Peyer's patch (tissue), 4 donors: Measurements from ENCODE around the gene SENP2.

Source experiments
- POLR2A ChIP-seq, 2 donors: fragments of 450-650 bp; IDR thresholded peaks; one replicate each; pipeline ENCODE4 v1.5.1; 2017; ENCODE audit warnings: antibody characterized with exemption in 2 of 2, mild to moderate bottlenecking in 2 of 2, moderate library complexity in 2 of 2
- TF ChIP-seq, protein P1 (sequence below), 6 experiments: fragments of 450-650 bp in 4 of 6; fragments of 200-600 bp in 2 of 6; sonication (generic) in 1 of 6; IDR thresholded peaks; one replicate each; pipeline ENCODE4 v1.5.1; 2017 to 2019; ENCODE audit warnings: antibody characterized with exemption in 6 of 6, mild to moderate bottlenecking in 3 of 6, moderate library complexity in 1 of 6

GRCh38 chr3:185585518-185585858 lies 607 bp upstream of the SENP2 start:
- TF ChIP-seq, protein P1, sequence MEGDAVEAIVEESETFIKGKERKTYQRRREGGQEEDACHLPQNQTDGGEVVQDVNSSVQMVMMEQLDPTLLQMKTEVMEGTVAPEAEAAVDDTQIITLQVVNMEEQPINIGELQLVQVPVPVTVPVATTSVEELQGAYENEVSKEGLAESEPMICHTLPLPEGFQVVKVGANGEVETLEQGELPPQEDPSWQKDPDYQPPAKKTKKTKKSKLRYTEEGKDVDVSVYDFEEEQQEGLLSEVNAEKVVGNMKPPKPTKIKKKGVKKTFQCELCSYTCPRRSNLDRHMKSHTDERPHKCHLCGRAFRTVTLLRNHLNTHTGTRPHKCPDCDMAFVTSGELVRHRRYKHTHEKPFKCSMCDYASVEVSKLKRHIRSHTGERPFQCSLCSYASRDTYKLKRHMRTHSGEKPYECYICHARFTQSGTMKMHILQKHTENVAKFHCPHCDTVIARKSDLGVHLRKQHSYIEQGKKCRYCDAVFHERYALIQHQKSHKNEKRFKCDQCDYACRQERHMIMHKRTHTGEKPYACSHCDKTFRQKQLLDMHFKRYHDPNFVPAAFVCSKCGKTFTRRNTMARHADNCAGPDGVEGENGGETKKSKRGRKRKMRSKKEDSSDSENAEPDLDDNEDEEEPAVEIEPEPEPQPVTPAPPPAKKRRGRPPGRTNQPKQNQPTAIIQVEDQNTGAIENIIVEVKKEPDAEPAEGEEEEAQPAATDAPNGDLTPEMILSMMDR (IDR thresholded peaks at IDR 0.05), result no peak
- TF ChIP-seq POLR2A (IDR thresholded peaks at IDR 0.05), result no peak
